Peyer's patch (tissue), 4 donors: ENCODE data around the gene SLC9A5. TPM values are rescaled to one million over a fixed set of nuclear protein-coding genes. Genes with fewer than 3 reads are reported as not detected.

Experiments
- DNase-seq, 3 donors: peaks; one replicate each; pipeline ENCODE4 v3.0.0-alpha.2; 2017 to 2019
- H3K27ac ChIP-seq, 4 donors: fragments of 200-600 bp; sonication (generic); one replicate each; pipeline ENCODE4 v1.5.1; 2016 to 2019
- H3K27me3 ChIP-seq, 2 donors: fragments of 200-600 bp; sonication (generic); one replicate each; pipeline ENCODE4 v1.5.1; 2019
- H3K36me3 ChIP-seq, 3 donors: fragments of 200-600 bp; sonication (generic); one replicate each; pipeline ENCODE4 v1.5.1; 2016 to 2019
- H3K4me1 ChIP-seq, 4 donors: fragments of 200-600 bp; sonication (generic); one replicate each; pipeline ENCODE4 v1.5.1; 2016 to 2019
- H3K4me3 ChIP-seq, 4 donors: fragments of 200-600 bp; sonication (generic); 1 replicate in 3 of 4; 2 replicates in 1 of 4; pipeline ENCODE4 v1.5.1; 2016 to 2019; ENCODE audit warnings: mild to moderate bottlenecking in 1 of 4
- H3K9me3 ChIP-seq, 4 donors: fragments of 200-600 bp; sonication (generic); one replicate each; pipeline ENCODE4 v1.5.1; 2016 to 2019; ENCODE audit warnings: mild to moderate bottlenecking in 1 of 4
- POLR2A ChIP-seq, 2 donors: fragments of 450-650 bp; IDR thresholded peaks; one replicate each; pipeline ENCODE4 v1.5.1; 2017; ENCODE audit warnings: antibody characterized with exemption in 2 of 2, mild to moderate bottlenecking in 2 of 2, moderate library complexity in 2 of 2
- total RNA-seq, 4 donors: library from RNA; depleted of rRNA; stranded (reverse); fragments of >200 nt; gene quantifications; one replicate each; pipeline ENCODE4 v1.1.0, GENCODE V29; 2016
- TF ChIP-seq, protein P1 (sequence below), 6 experiments: fragments of 450-650 bp in 4 of 6; fragments of 200-600 bp in 2 of 6; sonication (generic) in 1 of 6; IDR thresholded peaks; one replicate each; pipeline ENCODE4 v1.5.1; 2017 to 2019; ENCODE audit warnings: antibody characterized with exemption in 6 of 6, mild to moderate bottlenecking in 3 of 6, moderate library complexity in 1 of 6

The SLC9A5 gene
- total RNA-seq, 4 donors from 2014 or later = 1.2 to 2.2 (median 1.8) TPM

DNA sequence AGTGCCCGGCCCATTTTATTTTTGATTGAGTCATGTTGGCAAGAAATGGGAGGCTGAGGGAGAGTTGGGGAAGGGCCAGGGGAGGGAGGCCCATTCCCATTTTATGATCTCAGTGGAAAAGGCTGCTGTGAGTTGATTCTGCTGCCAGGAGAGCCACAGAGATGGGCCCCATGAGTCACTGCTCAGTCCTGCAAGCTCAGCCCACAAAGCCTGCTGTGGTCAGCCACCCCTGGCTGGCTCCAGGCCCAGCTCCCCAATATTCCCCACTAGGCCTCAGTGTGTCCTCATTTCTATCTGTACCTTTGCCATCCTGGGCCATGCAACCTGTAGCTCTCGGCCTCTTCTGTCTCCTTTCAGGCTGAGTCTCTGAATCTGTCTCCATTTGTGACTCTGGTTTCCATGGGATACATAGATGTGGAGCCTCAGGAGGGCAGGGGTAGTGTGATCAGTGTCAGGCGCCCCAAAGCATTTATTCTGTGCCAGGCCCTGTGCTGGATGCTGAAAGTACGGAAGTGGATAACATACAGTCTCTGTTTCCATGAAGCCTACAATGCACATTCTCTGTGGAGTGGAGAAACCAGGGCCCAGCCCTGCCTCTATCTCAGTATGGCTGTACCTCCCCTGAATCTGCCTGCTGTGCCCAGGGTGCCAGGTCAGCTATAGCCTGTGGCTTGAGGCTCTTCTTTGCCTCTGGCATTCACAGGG is 28.7 kb downstream of the SLC9A5 start:
- H3K27me3 ChIP-seq = no peaks in the 10 kb centered on the region
- TF ChIP-seq POLR2A (IDR thresholded peaks at IDR 0.05) = no peak
- TF ChIP-seq, protein P1, sequence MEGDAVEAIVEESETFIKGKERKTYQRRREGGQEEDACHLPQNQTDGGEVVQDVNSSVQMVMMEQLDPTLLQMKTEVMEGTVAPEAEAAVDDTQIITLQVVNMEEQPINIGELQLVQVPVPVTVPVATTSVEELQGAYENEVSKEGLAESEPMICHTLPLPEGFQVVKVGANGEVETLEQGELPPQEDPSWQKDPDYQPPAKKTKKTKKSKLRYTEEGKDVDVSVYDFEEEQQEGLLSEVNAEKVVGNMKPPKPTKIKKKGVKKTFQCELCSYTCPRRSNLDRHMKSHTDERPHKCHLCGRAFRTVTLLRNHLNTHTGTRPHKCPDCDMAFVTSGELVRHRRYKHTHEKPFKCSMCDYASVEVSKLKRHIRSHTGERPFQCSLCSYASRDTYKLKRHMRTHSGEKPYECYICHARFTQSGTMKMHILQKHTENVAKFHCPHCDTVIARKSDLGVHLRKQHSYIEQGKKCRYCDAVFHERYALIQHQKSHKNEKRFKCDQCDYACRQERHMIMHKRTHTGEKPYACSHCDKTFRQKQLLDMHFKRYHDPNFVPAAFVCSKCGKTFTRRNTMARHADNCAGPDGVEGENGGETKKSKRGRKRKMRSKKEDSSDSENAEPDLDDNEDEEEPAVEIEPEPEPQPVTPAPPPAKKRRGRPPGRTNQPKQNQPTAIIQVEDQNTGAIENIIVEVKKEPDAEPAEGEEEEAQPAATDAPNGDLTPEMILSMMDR (IDR thresholded peaks at IDR 0.05) = no peak
- peaks cover 0 to 27% (median 7%) of the 10 kb centered on the region in 4 donors for H3K4me1 ChIP-seq
- no peaks in the 10 kb centered on the region for H3K9me3 ChIP-seq
- H3K4me3 ChIP-seq = no peak overlapping the region
- H3K36me3 ChIP-seq = no peaks in the 10 kb centered on the region
- H3K27ac ChIP-seq = peak overlapping the region in 2 of 4 donors; percentile 52 to 70
- no peak for DNase-seq

DNA sequence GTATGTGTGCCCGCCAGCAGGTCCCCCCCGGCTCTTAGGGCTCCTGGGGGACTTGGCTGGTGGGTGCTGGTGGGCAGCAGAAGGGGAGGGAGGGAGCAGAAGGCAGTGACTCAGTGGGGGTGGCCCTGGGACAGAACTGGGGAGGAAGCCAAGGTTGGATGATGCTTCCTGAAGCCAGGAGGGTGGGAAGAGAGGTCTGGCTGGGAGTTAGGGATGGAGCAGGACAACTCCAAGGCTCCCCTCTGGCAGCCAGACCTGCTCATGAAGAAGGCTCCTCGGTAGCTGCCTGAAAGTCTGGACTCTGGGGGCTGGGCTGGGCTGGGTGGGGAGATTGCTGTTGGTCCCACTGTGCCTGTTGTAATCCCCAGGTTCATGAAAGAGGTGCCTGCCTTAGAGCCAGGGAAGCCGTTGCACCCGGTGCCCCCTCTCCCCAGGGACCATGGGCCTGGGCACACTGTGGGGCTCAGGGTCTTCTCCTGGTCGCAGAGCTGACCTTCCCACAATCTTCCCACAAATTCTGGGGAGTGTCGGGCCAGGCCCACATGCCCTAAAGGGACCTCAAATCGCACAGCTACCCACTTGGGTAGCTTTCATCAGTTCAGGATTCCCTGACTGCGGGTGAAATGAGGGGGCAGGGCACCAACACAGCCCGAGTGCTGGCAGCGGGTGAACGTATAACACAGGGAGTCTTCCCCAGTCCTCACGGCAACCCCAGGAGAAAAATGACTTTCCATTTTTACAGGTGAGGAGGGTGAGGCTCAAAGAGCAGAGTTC is 29.4 kb downstream of the SLC9A5 start:
- Histone ChIP-seq H3K4me3 (peak overlapping the region; percentile 65 to 95 (median 85)), H3K9me3 (no peaks in the 10 kb centered on the region), H3K27me3 (no peaks in the 10 kb centered on the region), H3K36me3 (no peaks in the 10 kb centered on the region), H3K4me1 (peaks cover 0 to 27% (median 7%) of the 10 kb centered on the region in 4 donors), H3K27ac (peak overlapping the region; percentile 33 to 75 (median 61))
- DNase-seq = no peak
- TF ChIP-seq, protein P1 (IDR thresholded peaks at IDR 0.05) = no peak
- no peak for TF ChIP-seq POLR2A (IDR thresholded peaks at IDR 0.05)

DNA sequence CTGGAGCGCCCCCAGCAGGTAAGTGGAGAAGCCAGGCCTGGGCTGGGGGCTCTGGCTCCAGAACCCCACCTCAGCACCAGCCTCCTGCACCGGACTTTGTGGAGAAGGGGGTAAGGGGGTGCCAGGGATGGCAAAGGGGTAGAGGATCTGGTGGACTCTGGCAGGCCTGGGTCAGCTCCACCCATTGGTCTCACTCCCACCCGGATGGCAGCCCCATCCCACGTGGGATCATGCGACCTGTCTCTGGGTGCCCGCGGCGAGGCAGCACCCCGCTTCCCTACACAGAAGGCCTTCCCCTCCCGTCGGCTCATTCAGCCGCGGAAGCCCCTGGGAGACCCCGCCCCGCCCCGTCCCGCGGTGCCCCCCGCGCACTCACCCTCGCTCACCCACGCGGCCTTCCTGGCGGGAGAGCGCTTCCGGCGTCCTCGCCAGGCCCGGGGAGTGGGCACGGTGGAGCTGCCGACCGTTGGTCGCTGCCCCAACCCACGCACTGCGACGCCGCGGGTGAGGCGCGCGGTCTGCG is 30.1 kb downstream of the SLC9A5 start:
- H3K27me3 ChIP-seq = no peaks in the 10 kb centered on the region
- DNase-seq = peak in 2 of 3 donors; percentile 39 to 61
- no peaks in the 10 kb centered on the region for H3K9me3 ChIP-seq
- TF ChIP-seq, protein P1 (IDR thresholded peaks at IDR 0.05) = peak in 4 of 6 experiments; percentile 13 to 30 (median 21)
- TF ChIP-seq POLR2A (IDR thresholded peaks at IDR 0.05) = no peak
- peak overlapping the region; percentile 33 to 75 (median 61) for H3K27ac ChIP-seq
- no peaks in the 10 kb centered on the region for H3K36me3 ChIP-seq
- H3K4me1 ChIP-seq = peaks cover 0 to 27% (median 7%) of the 10 kb centered on the region in 4 donors
- H3K4me3 ChIP-seq = peak overlapping the region; percentile 65 to 95 (median 85)

DNA sequence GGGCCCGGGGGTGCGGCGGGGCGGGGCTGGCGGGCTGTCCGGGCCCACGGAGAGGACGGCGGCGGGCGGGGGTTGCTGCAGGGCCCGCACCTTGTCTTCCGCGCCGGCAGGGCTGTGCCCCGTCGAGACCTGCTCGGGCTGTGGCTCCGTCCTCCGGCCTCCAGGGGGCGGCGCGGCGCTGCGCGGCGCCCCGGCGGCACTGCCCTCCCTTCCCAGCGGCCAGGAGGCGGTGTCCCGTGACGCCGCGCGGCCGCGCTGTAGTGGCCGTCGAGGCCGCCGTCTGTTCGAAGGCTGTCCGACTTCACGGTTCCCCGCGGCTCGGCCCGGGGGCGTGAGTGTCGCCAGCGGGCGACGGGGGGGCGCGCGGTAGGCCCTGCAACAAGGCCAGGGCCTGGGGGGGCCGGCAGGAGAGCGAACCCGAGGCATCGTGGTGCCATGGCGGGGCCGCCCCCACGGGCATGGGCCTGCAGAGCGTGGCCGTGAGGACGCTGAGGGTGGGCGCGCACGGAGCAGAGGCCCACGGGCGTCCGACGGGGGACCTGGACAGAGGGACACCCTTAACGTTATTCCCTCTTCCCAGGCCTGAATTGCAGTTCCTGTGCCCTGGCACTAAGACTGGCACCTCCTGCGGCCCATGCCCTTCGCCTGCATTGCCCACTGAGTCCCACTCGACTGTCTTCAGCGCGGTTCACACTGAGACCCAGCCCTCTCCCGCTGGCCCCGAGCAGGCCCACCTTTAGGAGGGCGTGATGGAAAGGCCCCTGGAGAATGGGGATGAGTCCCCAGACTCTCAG is 30.7 kb downstream of the SLC9A5 start, which contains the start of gene PLEKHG4:
TSS of gene PLEKHG4 (plus strand) at position 237 of the 794 bp plus-strand sequence. CDS start at position 750, 513 bp downstream.
- peaks cover 0 to 27% (median 7%) of the 10 kb centered on the region in 4 donors for H3K4me1 ChIP-seq
- DNase-seq = peak; percentile 61 to 88 (median 87)
- H3K27me3 ChIP-seq = no peaks in the 10 kb centered on the region
- TF ChIP-seq POLR2A (IDR thresholded peaks at IDR 0.05) = no peak
- TF ChIP-seq, protein P1 (IDR thresholded peaks at IDR 0.05) = peak; percentile 78 to 96 (median 92)
- H3K36me3 ChIP-seq = no peaks in the 10 kb centered on the region
- no peaks in the 10 kb centered on the region for H3K9me3 ChIP-seq
- peak within 1 kb of the TSS; percentile 33 to 75 (median 61) for H3K27ac ChIP-seq
- peak within 1 kb of the TSS; percentile 65 to 95 (median 85) for H3K4me3 ChIP-seq
